Stimulated activated naive CD8-positive, alpha-beta T cell treated with anti-CD3 and anti-CD28 coated beads, Interleukin-15, amount 100 ng/mL, for 72 hours (primary cell): ENCODE measurements around the gene GHRL.
"Not testable (repeated sequence)": the region's sequence is repeated elsewhere in the genome, so short reads cannot be mapped to it uniquely, and the experiment has no call there.

Experiments used
- ATAC-seq: fragments of 150-1000 bp; cut with Tn5 transposase; 2 replicates; pipeline ENCODE4 v1.10.0; 2021; ENCODE audit warnings: mild to moderate bottlenecking, moderate library complexity
- DNase-seq, 2 donors: peaks; one replicate each; pipeline ENCODE4 v3.0.0; 2021 to 2022
- H3K27ac Mint-ChIP-seq, 2 donors: one replicate each; pipeline ENCODE4 v1.8.0; 2022; ENCODE audit warnings: mild to moderate bottlenecking in 2 of 2, mixed read lengths in 2 of 2, moderate library complexity in 2 of 2
- H3K27me3 Mint-ChIP-seq: one replicate; pipeline ENCODE4 v1.8.0; 2022; ENCODE audit warnings: mixed read lengths
- H3K4me1 Mint-ChIP-seq: one replicate; pipeline ENCODE4 v1.8.0; 2022; ENCODE audit warnings: mild to moderate bottlenecking, mixed read lengths
- H3K4me3 Mint-ChIP-seq, 2 donors: one replicate each; pipeline ENCODE4 v1.8.0; 2022; ENCODE audit warnings: mild to moderate bottlenecking in 2 of 2, mixed read lengths in 2 of 2, moderate library complexity in 1 of 2
- H3K9me3 Mint-ChIP-seq, 2 donors: one replicate each; pipeline ENCODE4 v1.8.0; 2022; ENCODE audit warnings: mixed read lengths in 2 of 2

GHRL gene

GRCh38 chr3:10277115-10277625 lies 15.6 kb downstream of the GHRL start:
- no peaks in the 10 kb centered on the region for H3K27me3 Mint-ChIP-seq
- H3K27ac Mint-ChIP-seq, result peak overlapping the region; percentile 54 to 92
- H3K4me3 Mint-ChIP-seq, result no peak overlapping the region
- ATAC-seq (no peak), DNase-seq (no peak)
- peaks cover 80% of the 10 kb centered on the region for H3K4me1 Mint-ChIP-seq
- no peaks in the 10 kb centered on the region for H3K9me3 Mint-ChIP-seq

DNA sequence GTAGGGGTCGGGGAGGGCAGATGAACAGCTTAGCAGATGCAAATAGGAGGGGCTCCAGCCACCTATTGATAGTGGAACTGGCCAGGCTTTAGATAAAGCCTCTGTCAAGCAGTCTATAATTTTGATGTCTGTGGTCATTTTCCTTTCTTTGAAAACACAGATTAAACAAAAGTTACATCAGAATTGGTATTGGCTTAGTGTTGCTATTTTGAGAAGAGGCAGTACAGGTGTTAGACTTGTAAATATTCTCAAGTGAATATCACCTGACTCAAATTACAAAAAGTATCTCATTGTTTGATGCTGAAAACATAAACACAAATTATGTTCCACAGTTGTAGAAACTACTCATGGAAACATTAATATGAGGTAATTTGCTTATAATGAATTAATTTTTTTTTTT lies 18.1 kb downstream of the GHRL start:
- Mint-ChIP-seq H3K9me3 (no peaks in the 10 kb centered on the region), H3K27me3 (no peaks in the 10 kb centered on the region), H3K4me3 (peak overlapping the region in 1 of 2 donors; percentile 39), H3K4me1 (peaks cover 69% of the 10 kb centered on the region), H3K27ac (peak overlapping the region in 1 of 2 donors; percentile 74)
- ATAC-seq, result no peak
- DNase-seq, result no peak

DNA sequence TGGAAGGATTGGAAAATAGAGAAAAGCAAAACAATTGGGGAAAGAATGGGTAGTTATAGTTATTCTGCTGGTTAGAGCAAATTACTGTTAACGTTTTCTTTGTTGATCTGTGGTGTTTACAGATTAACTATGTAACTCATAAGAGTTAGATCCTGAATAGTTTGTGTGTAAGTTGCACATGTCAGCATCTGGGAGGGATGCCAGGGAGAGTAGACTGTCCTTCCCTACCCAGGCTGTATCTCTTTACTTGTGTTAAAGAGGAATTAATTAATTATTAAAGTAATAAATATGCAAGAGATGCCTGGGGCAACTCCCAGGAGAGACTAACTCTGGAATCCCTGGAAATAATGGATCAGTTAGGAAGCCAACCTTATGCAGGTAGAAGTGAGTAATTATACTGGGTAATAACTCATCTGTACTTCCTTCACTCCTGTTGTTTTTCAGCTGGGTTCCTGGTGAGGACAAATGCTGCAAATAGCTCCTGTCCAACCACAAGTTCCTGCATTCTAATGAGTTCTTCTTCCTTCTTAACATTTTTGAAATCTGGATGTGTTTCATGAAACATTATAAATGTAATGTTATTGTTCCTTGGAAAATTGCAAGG lies 18.9 kb downstream of the GHRL start:
- no peaks in the 10 kb centered on the region for H3K9me3 Mint-ChIP-seq
- peaks cover 65% of the 10 kb centered on the region for H3K4me1 Mint-ChIP-seq
- no peak for DNase-seq
- H3K27me3 Mint-ChIP-seq, result no peaks in the 10 kb centered on the region
- peak overlapping the region; percentile 47 to 79 for H3K27ac Mint-ChIP-seq
- H3K4me3 Mint-ChIP-seq, result peak overlapping the region in 1 of 2 donors; percentile 34
- ATAC-seq, result no peak

GRCh38 chr3:10272977-10273376 lies 19.8 kb downstream of the GHRL start:
- H3K27me3 Mint-ChIP-seq, result no peaks in the 10 kb centered on the region
- ATAC-seq (peak; percentile 46), DNase-seq (no peak)
- H3K27ac Mint-ChIP-seq, result peak overlapping the region; percentile 48 to 79
- peaks cover 61% of the 10 kb centered on the region for H3K4me1 Mint-ChIP-seq
- H3K4me3 Mint-ChIP-seq, result peak overlapping the region; percentile 34 to 47
- H3K9me3 Mint-ChIP-seq, result no peaks in the 10 kb centered on the region

- Mint-ChIP-seq H3K27ac (peak overlapping the region in 1 of 2 donors; percentile 14), H3K4me1 (peaks cover 62% of the 10 kb centered on the region), H3K4me3 (peak overlapping the region; percentile 23 to 31)
- not testable (repeated sequence) for H3K27me3 Mint-ChIP-seq, ATAC-seq, H3K9me3 Mint-ChIP-seq, DNase-seq
These were observed 20.3 kb downstream of the GHRL start for GRCh38 chr3:10272476-10272875.

DNA sequence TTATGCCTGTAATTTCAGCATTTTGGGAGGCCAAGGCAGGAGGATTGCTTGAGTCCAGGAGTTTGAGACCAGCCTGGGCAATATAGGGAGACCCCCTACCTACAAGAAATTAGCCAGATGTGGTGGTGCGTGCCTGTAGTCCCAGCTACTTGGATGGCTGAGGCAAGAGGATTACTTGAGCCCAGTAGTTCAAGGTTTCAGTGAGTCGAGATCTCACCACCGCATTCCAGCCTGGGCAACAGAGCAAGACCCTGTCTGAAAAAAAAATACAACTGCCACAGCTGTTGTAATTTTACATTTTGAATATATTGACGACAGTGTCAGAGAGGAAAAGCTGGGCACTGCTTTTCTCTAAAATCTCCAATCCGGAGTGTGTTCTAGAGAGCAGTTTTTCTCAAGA lies 23.3 kb downstream of the GHRL start:
- Mint-ChIP-seq H3K4me1 (peaks cover 63% of the 10 kb centered on the region), H3K27ac (no peak overlapping the region), H3K9me3 (no peaks in the 10 kb centered on the region), H3K27me3 (no peaks in the 10 kb centered on the region), H3K4me3 (no peak overlapping the region)
- DNase-seq, result no peak
- ATAC-seq, result no peak

- H3K4me3 Mint-ChIP-seq, result no peak overlapping the region
- H3K4me1 Mint-ChIP-seq, result peaks cover 63% of the 10 kb centered on the region
- no peak for DNase-seq
- no peak for ATAC-seq
- H3K27me3 Mint-ChIP-seq, result no peaks in the 10 kb centered on the region
- no peaks in the 10 kb centered on the region for H3K9me3 Mint-ChIP-seq
- peak overlapping the region in 1 of 2 donors; percentile 11 for H3K27ac Mint-ChIP-seq
These were observed 23.8 kb downstream of the GHRL start for GRCh38 chr3:10268930-10269329.

DNA sequence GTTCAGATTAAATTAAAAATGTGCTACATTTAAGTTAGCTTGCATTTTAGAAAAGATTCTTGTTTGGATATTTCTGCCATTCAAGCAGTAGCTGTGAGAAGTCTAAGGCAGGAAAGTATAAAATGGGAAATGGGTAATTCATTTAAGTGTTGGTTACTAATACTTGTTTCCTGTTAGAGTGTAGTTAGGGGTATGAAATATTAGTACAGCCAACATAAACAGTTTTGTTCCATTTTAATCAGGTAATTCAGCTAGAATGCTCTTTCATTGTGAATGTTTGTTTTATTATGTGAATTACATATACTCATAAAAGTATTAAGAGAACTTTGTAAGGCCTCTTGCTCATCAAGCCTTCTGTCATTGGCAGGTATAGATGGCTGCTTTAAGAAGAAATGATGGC lies 24.6 kb downstream of the GHRL start:
- no peaks in the 10 kb centered on the region for H3K9me3 Mint-ChIP-seq
- H3K27ac Mint-ChIP-seq, result no peak overlapping the region
- DNase-seq (no peak), ATAC-seq (no peak)
- H3K4me3 Mint-ChIP-seq, result no peak overlapping the region
- no peaks in the 10 kb centered on the region for H3K27me3 Mint-ChIP-seq
- H3K4me1 Mint-ChIP-seq, result peaks cover 64% of the 10 kb centered on the region

GRCh38 chr3:10266936-10267335 lies 25.8 kb downstream of the GHRL start:
- DNase-seq, H3K27ac Mint-ChIP-seq: not testable (repeated sequence)
- peaks cover 69% of the 10 kb centered on the region for H3K4me1 Mint-ChIP-seq

GRCh38 chr3:10265833-10266232 lies 26.9 kb downstream of the GHRL start:
- Mint-ChIP-seq H3K4me3 (no peak overlapping the region), H3K27ac (no peak overlapping the region), H3K27me3 (no peaks in the 10 kb centered on the region), H3K4me1 (peaks cover 76% of the 10 kb centered on the region), H3K9me3 (no peaks in the 10 kb centered on the region)
- DNase-seq, result no peak
- ATAC-seq, result no peak

More at GRCh38 chr3:10266936-10267335, 25.8 kb downstream of the GHRL start:
- H3K4me3 Mint-ChIP-seq, result peak overlapping the region in 1 of 2 donors; percentile 10
- H3K27me3 Mint-ChIP-seq, ATAC-seq, H3K9me3 Mint-ChIP-seq: not testable (repeated sequence)

- ATAC-seq (peak; percentile 96), DNase-seq (peak; percentile 60 to 63)
- Mint-ChIP-seq H3K27me3 (no peaks in the 10 kb centered on the region), H3K4me1 (peaks cover 85% of the 10 kb centered on the region), H3K4me3 (peak overlapping the region; percentile 56 to 78), H3K27ac (peak overlapping the region; percentile 3 to 80), H3K9me3 (no peaks in the 10 kb centered on the region)
These were observed 28.9 kb downstream of the GHRL start for GRCh38 chr3:10263646-10264363.

- Mint-ChIP-seq H3K27ac (no peak overlapping the region), H3K4me1 (peaks cover 81% of the 10 kb centered on the region), H3K9me3 (no peaks in the 10 kb centered on the region), H3K4me3 (peak overlapping the region in 1 of 2 donors; percentile 13), H3K27me3 (no peaks in the 10 kb centered on the region)
- ATAC-seq, result no peak
- DNase-seq, result no peak
These were observed 30.7 kb downstream of the GHRL start for GRCh38 chr3:10262027-10262426.

DNA sequence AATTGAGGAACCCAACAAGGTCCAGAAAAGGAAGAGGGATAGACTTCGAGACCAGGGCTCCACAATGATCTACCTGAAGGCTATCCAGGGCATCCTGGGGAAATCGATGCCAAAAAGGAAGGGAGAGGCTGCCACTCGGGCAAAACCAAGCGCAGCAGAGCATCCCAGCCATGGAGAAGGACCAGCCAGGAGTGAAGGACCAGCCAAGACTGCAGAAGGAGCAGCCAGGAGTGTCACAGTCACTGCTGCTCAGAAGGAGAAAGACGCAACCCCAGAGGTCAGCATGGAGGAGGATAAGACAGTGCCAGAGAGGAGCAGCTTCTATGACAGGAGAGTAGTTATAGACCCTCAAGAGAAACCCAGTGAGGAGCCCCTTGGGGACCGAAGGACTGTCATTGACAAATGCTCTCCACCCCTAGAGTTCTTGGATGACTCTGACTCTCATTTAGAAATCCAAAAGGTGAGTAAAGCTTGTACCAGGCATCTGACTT lies 32.5 kb downstream of the GHRL start:
- Mint-ChIP-seq H3K9me3 (no peaks in the 10 kb centered on the region), H3K27ac (no peak overlapping the region), H3K27me3 (no peaks in the 10 kb centered on the region), H3K4me3 (no peak overlapping the region), H3K4me1 (peaks cover 85% of the 10 kb centered on the region)
- ATAC-seq, result no peak
- no peak for DNase-seq

DNA sequence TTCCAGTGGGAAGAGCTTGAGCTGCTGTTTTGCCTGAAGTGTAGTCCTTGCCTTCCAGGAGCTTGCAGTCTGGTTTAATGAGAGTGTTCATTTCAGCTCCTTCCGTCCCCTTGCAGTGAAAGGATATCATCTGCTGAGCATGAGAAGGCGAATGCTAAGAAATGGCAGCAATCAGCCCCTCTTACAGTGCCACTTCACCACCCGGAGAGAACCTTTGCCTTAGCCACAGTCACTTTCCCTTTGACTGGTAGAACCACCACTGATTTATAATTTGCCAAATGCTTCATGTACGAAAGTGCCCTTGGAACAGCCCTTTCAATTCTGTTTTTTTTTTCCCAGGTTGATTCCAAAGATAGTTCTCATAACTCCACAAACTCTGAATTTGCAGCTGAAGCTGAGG lies 32.9 kb downstream of the GHRL start:
- peak overlapping the region in 1 of 2 donors; percentile 65 for H3K27ac Mint-ChIP-seq
- ATAC-seq, result no peak

GRCh38 chr3:10259036-10259435 lies 33.7 kb downstream of the GHRL start:
- no peaks in the 10 kb centered on the region for H3K9me3 Mint-ChIP-seq
- H3K27me3 Mint-ChIP-seq, result no peaks in the 10 kb centered on the region
- no peak overlapping the region for H3K4me3 Mint-ChIP-seq
- no peak for DNase-seq
- peaks cover 87% of the 10 kb centered on the region for H3K4me1 Mint-ChIP-seq
- no peak for ATAC-seq
- peak overlapping the region in 1 of 2 donors; percentile 65 for H3K27ac Mint-ChIP-seq

More for the DNA sequence above, 32.9 kb downstream of the GHRL start:
- Mint-ChIP-seq H3K4me3 (no peak overlapping the region), H3K27me3 (no peaks in the 10 kb centered on the region), H3K4me1 (peaks cover 87% of the 10 kb centered on the region), H3K9me3 (no peaks in the 10 kb centered on the region)
- DNase-seq, result no peak

- no peak for DNase-seq
- peaks cover 86% of the 10 kb centered on the region for H3K4me1 Mint-ChIP-seq
- no peak for ATAC-seq
- H3K27ac Mint-ChIP-seq, result peak overlapping the region in 1 of 2 donors; percentile 65
- H3K9me3 Mint-ChIP-seq, result no peaks in the 10 kb centered on the region
- H3K4me3 Mint-ChIP-seq, result no peak overlapping the region
- no peaks in the 10 kb centered on the region for H3K27me3 Mint-ChIP-seq
These were observed 36.9 kb downstream of the GHRL start for GRCh38 chr3:10255835-10256234.
